H1 (cell line): ENCODE measurements around the gene ZNF398. TPM values are rescaled to one million over a fixed set of nuclear protein-coding genes. Genes with fewer than 3 reads are reported as not detected.

Experiments used
- CTCF ChIA-PET: fragments of 300-600 bp; sonication (Branson Sonifier 250); formaldehyde crosslinking; loops from one replicate; lab custom pipeline; 2021; ENCODE audit not compliant: partially characterized antibody; lab: Charles Lee
- POLR2A ChIA-PET: fragments of 300-600 bp; sonication (Branson Sonifier 250); formaldehyde crosslinking; loops from one replicate; lab custom pipeline; 2021; ENCODE audit warnings: inconsistent platforms; ENCODE audit not compliant: partially characterized antibody; lab: Charles Lee
- DNase-seq, 2 experiments: peaks; one replicate each; pipeline versions ENCODE4 v3.0.0 to v3.0.0-alpha.2; 2010 to 2022; ENCODE audit warnings: low spot score in 2 of 2, low read depth in 1 of 2, mixed read lengths in 1 of 2
- FAIRE-seq: peaks from 2 replicates; lab custom pipeline; 2011; peaks lifted over from hg19 to GRCh38; lab: Jason Lieb, UNC
- H2AFZ ChIP-seq: 2 replicates; pipeline ENCODE4 v1.8.1; 2012; ENCODE audit warnings: low read length, inconsistent platforms
- H2AK5ac ChIP-seq: 2 replicates; pipeline ENCODE4 v1.6.1; 2013; ENCODE audit warnings: low read depth, low read length
- H2BK120ac ChIP-seq: replicated peaks from 2 replicates; pipeline ENCODE3; 2013; ENCODE audit warnings: low read depth, low read length, inconsistent platforms
- H2BK12ac ChIP-seq: 2 replicates; pipeline ENCODE4 v1.6.1; 2013; ENCODE audit warnings: low read depth, low read length
- H2BK15ac ChIP-seq: 2 replicates; pipeline ENCODE4 v1.6.1; 2013; ENCODE audit warnings: low read length
- H2BK20ac ChIP-seq: 2 replicates; pipeline ENCODE4 v1.6.1; 2013; ENCODE audit warnings: low read length
- H2BK5ac ChIP-seq: 2 replicates; pipeline ENCODE4 v1.6.1; 2013; ENCODE audit warnings: low read depth, low read length
- H3K14ac ChIP-seq: 2 replicates; pipeline ENCODE4 v1.6.1; 2013; ENCODE audit warnings: inconsistent platforms; ENCODE audit not compliant: insufficient read length
- H3K18ac ChIP-seq: 2 replicates; pipeline ENCODE4 v1.6.1; 2013; ENCODE audit warnings: low read length; ENCODE audit errors: extremely low read depth
- H3K23ac ChIP-seq: 2 replicates; pipeline ENCODE4 v1.6.1; 2013; ENCODE audit warnings: inconsistent platforms; ENCODE audit not compliant: insufficient read length
- H3K23me2 ChIP-seq: 2 replicates; pipeline ENCODE4 v1.6.1; 2013; ENCODE audit warnings: low read depth, low read length
- H3K27ac ChIP-seq: 2 replicates; pipeline ENCODE4 v1.6.1; 2011; ENCODE audit warnings: low read depth, low read length, inconsistent platforms
- H3K27me3 ChIP-seq, 4 experiments: replicated peaks in 1 of 4; 1 replicate in 1 of 4; 2 replicates in 3 of 4; pipeline versions ENCODE4 v1.6.1 to v1.8.1; 2011 to 2013; ENCODE audit warnings: low read length in 3 of 4, mild to moderate bottlenecking in 3 of 4, inconsistent platforms in 2 of 4, mixed read lengths in 2 of 4, moderate library complexity in 1 of 4; ENCODE audit not compliant: control insufficient read depth in 3 of 4, insufficient read depth in 3 of 4; ENCODE audit errors: extremely low read depth in 1 of 4
- H3K36me3 ChIP-seq, 4 experiments: 2 replicates each; pipeline versions ENCODE4 v1.6.1 to v1.8.1; 2011 to 2013; ENCODE audit warnings: mild to moderate bottlenecking in 4 of 4, low read length in 3 of 4, moderate library complexity in 2 of 4, control low read depth in 1 of 4, inconsistent platforms in 1 of 4; ENCODE audit not compliant: insufficient read depth in 4 of 4, control insufficient read depth in 2 of 4
- H3K4ac ChIP-seq: replicated peaks from 2 replicates; pipeline ENCODE3; 2013; ENCODE audit warnings: low read length, low read depth, mixed read lengths, inconsistent platforms; ENCODE audit not compliant: insufficient read length
- H3K4me1 ChIP-seq, 4 experiments: replicated peaks in 1 of 4; 1 replicate in 1 of 4; 2 replicates in 3 of 4; pipeline versions ENCODE4 v1.6.1 to v1.8.1; 2011 to 2013; ENCODE audit warnings: low read length in 3 of 4, inconsistent platforms in 2 of 4, mixed read lengths in 1 of 4; ENCODE audit not compliant: insufficient read depth in 4 of 4, control insufficient read depth in 3 of 4
- H3K4me2 ChIP-seq, 2 experiments: 2 replicates each; pipeline versions ENCODE4 v1.6.1 to v1.8.1; 2011 to 2013; ENCODE audit warnings: low read depth in 2 of 2, low read length in 2 of 2, control low read depth in 1 of 2, inconsistent platforms in 1 of 2, mild to moderate bottlenecking in 1 of 2; ENCODE audit not compliant: insufficient read depth in 1 of 2
- H3K4me3 ChIP-seq, 4 experiments: fragments of 200-600, 300-600 bp in 1 of 4; sonication (generic), shearing (Covaris generic), sonication (Bioruptor Twin) in 1 of 4; 2 replicates each; pipeline versions ENCODE4 v1.5.1 to v1.8.1; 2011 to 2016; ENCODE audit warnings: low read length in 4 of 4, low read depth in 3 of 4, control low read depth in 2 of 4, inconsistent platforms in 2 of 4, mild to moderate bottlenecking in 2 of 4, mixed read lengths in 1 of 4, moderate library complexity in 1 of 4; ENCODE audit not compliant: insufficient read depth in 2 of 4; ENCODE audit errors: extremely low read depth in 1 of 4
- H3K56ac ChIP-seq: replicated peaks from 2 replicates; pipeline ENCODE3; 2013; ENCODE audit warnings: low read depth, mild to moderate bottlenecking, mixed read lengths, low read length, inconsistent platforms; ENCODE audit not compliant: insufficient read length
- H3K79me1 ChIP-seq: 2 replicates; pipeline ENCODE4 v1.6.1; 2013; ENCODE audit warnings: low read depth, low read length, control low read depth
- H3K79me2 ChIP-seq, 2 experiments: 2 replicates each; pipeline versions ENCODE4 v1.6.1 to v1.8.1; 2012 to 2013; ENCODE audit warnings: low read length in 2 of 2, mild to moderate bottlenecking in 2 of 2, inconsistent platforms in 1 of 2; ENCODE audit not compliant: insufficient read depth in 2 of 2, control insufficient read depth in 1 of 2
- H3K9ac ChIP-seq, 4 experiments: replicated peaks in 1 of 4; 1 replicate in 1 of 4; 2 replicates in 3 of 4; pipeline versions ENCODE4 v1.6.1 to v1.8.1; 2011 to 2013; ENCODE audit warnings: low read depth in 3 of 4, low read length in 3 of 4, control low read depth in 2 of 4, mild to moderate bottlenecking in 2 of 4, moderate library complexity in 2 of 4, inconsistent platforms in 1 of 4; ENCODE audit errors: extremely low read depth in 1 of 4
- H3K9me3 ChIP-seq, 2 experiments: 2 replicates each; pipeline versions ENCODE4 v1.6.1 to v1.8.1; 2012 to 2013; ENCODE audit warnings: mild to moderate bottlenecking in 2 of 2, moderate library complexity in 2 of 2, control low read depth in 1 of 2, inconsistent platforms in 1 of 2, low read depth in 1 of 2, low read length in 1 of 2, mixed read lengths in 1 of 2; ENCODE audit not compliant: insufficient read depth in 2 of 2
- H4K20me1 ChIP-seq, 2 experiments: replicated peaks in 1 of 2; 2 replicates each; pipeline versions ENCODE3 to v1.8.1; 2011 to 2013; ENCODE audit warnings: inconsistent platforms in 2 of 2, low read length in 2 of 2, mild to moderate bottlenecking in 1 of 2; ENCODE audit not compliant: insufficient read depth in 2 of 2, control insufficient read depth in 1 of 2
- H4K5ac ChIP-seq: 2 replicates; pipeline ENCODE4 v1.6.1; 2013; ENCODE audit warnings: low read length, low read depth, mixed read lengths, inconsistent platforms; ENCODE audit not compliant: insufficient read length
- H4K8ac ChIP-seq: 2 replicates; pipeline ENCODE4 v1.8.0; 2013; ENCODE audit warnings: mild to moderate bottlenecking, moderate library complexity, low read length, inconsistent platforms; ENCODE audit not compliant: insufficient read depth; ENCODE audit errors: extremely low read depth
- H4K91ac ChIP-seq: replicated peaks from 2 replicates; pipeline ENCODE3; 2013; ENCODE audit warnings: low read length, mixed read lengths, inconsistent platforms; ENCODE audit not compliant: insufficient read length
- RBBP5 ChIP-seq: IDR thresholded peaks from 2 replicates; pipeline ENCODE4 v1.7.1; 2012; ENCODE audit warnings: low read depth, mild to moderate bottlenecking, inconsistent platforms, low read length, moderate library complexity, borderline replicate concordance
- RNF2 ChIP-seq: fragments of 200-900, 300-1000 bp; sonication (generic); IDR thresholded peaks from 2 replicates; pipeline ENCODE4 v1.7.1; 2016; ENCODE audit warnings: borderline replicate concordance, low read depth, mild to moderate bottlenecking, antibody characterized with exemption, low read length; ENCODE audit not compliant: poor library complexity, severe bottlenecking; ENCODE audit errors: missing control alignments
- whole genome bisulfite sequencing, 2 experiments: shearing (Covaris generic) in 1 of 2; methylation state at CpG; one replicate each; pipeline versions ENCODE4 v1.1.6 to v1.1.7; 2013 to 2015; ENCODE audit warnings: low lambda C conversion rate in 2 of 2, mixed read lengths in 2 of 2, inconsistent platforms in 1 of 2, low coverage in 1 of 2, missing lambda C conversion rate in 1 of 2; ENCODE audit not compliant: insufficient replicate concordance in 2 of 2, insufficient coverage in 1 of 2, insufficient read length in 1 of 2; ENCODE audit errors: extremely low coverage in 1 of 2, missing lambda C conversion rate in 1 of 2; 5-methylcytosine and 5-hydroxymethylcytosine counted together
- polyA plus RNA-seq, 7 experiments: library from polyadenylated mRNA; depleted of rRNA in 3 of 7; stranded (reverse) in 5 of 7; unstranded in 2 of 7; fragments of >200 nt in 5 of 7; fragments of 200-250 nt in 2 of 7; gene quantifications; 1 replicate in 5 of 7; 2 replicates in 1 of 7; 4 replicates in 1 of 7; pipeline versions ENCODE4 v1.2.1 to v1.2.3, GENCODE V29; 2011 to 2013; ENCODE audit warnings: missing spikeins in 2 of 7, mixed read lengths in 2 of 7
- total RNA-seq: library from RNA; stranded (reverse); fragmentation: NEBNext Ultra II Directional; extraction: Animal tissue kit (Norgen Biotek cat#: 25700); gene quantifications from 2 replicates; pipeline ENCODE4 v1.2.1, GENCODE V29; 2021

The ZNF398 gene
- total and polyA plus RNA-seq, 2 of the 8 experiments (the other 6 are each of a cell fraction or from before 2014, with no cell fraction given) = 52.7 to 63.5 TPM

GRCh38 chr7:149125189-149125862 is 21.9 kb upstream of the ZNF398 start:
- Histone ChIP-seq H3K4me1 (peaks cover 0 to 12% (median 3%) of the 10 kb centered on the region in 4 experiments; a peak in 3 of 7 replicates), H2AFZ (no peak overlapping the region), H3K27me3 (no peaks in the 10 kb centered on the region), H2BK5ac (peak overlapping the region; percentile 97), H4K91ac (peak overlapping the region; percentile 91), H3K9ac (peak overlapping the region; percentile 84 to 91 (median 90)), H4K8ac (peak overlapping the region; percentile 87; the same call in 1 of the 2 replicates), H3K4ac (peak overlapping the region; percentile 87), H4K5ac (peak overlapping the region; percentile 63), H3K23me2 (peaks cover 6% of the 10 kb centered on the region; the same call in 1 of the 2 replicates), H3K27ac (peak overlapping the region; percentile 85), H2AK5ac (no peak overlapping the region), H3K79me2 (peaks cover 3 to 21% of the 10 kb centered on the region in 2 experiments; a peak in 3 of 4 replicates), H3K4me3 (peak overlapping the region; percentile 83 to 95 (median 88)), H2BK20ac (no peak overlapping the region), H3K9me3 (peaks cover 0 to under 1% of the 10 kb centered on the region in 2 experiments; a peak in 1 of 4 replicates), H3K14ac (no peak overlapping the region), H2BK15ac (no peak overlapping the region), H3K56ac (peak overlapping the region; percentile 95), H3K23ac (no peak overlapping the region), H4K20me1 (no peaks in the 10 kb centered on the region), H2BK12ac (0 out of 2 replicates have a peak overlapping the region, but pooled peaks have one; percentile 39), H2BK120ac (no peak overlapping the region), H3K79me1 (no peaks in the 10 kb centered on the region; the same call in 1 of the 2 replicates), H3K18ac (peak overlapping the region; percentile 83), H3K36me3 (peaks cover 0 to 9% (median 2%) of the 10 kb centered on the region in 4 experiments; a peak in 4 of 8 replicates), H3K4me2 (peak overlapping the region; percentile 73 to 90)
- FAIRE-seq (no peak), DNase-seq (peak in 1 of 2 experiments; percentile 48)
- ChIA-PET CTCF (interaction anchor here (0.9 to 7.4 kb wide), 17 partner anchors 12 to 119 kb away, joined by 3 to 84 read pairs (median 5); partner anchors contain the start of gene ZNF398), POLR2A (interaction anchor here (0.6 to 11.3 kb wide), 19 partner anchors 8 to 730 kb away, joined by 3 to 142 read pairs (median 4); partner anchors contain the start of genes ZNF282 and ZNF398)
- WGBS, 2 experiments = 6% methylated on average over 21 of the region's 21 CpGs; no CpG with 5 or more reads in 1 of the 2 experiments
- no peak for TF ChIP-seq RNF2
- 0 out of 2 replicates have a peak, but pooled peaks have one; percentile 5 for TF ChIP-seq RBBP5
